ENCODE data around the gene UBFD1.

DNA sequence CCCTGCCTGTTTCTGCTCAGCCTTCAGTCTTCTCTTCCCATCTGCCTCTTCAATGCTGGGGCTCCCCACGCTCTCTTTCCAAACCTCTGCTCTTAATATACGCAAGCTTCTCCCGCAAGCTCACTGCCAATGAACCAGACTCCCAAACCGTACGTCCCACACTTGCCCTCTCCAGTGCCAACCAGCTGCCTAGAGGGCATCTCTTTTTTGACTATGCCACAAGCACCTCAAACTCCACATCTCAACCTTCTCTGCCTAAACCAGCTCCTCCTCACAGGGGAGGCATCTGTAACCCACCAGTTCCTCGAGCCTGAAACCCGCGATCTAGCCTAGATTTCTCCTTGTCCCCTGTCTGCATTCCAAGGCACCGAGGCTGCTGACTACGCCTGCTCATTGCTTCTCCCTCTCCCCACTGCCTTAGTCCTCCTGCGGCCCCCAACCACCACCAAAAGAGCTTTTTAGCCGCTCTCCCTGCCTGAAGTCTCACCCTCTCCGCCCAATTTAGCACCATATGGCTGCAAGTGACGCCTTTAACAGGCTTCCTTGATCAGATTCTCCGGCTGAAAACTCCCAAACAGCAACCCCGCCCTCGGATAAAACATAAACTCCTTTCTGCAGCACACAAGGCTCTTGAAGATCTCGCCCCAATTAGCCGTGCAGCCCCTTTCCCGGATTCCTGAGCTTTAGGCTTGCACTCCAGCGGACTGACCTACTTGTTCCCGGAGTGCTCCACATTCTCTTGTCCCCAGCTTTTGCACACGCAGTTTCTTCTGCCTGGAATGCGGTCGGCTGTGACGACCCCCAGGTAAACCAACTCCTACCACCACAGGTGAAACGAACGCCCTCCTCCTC lies 48.7 kb upstream of the UBFD1 start:
- TF ChIP-seq POLR2A (IDR thresholded peaks at IDR 0.05), result peak in 2 of 3 donors; percentile 44 to 58
- TF ChIP-seq, protein P1, sequence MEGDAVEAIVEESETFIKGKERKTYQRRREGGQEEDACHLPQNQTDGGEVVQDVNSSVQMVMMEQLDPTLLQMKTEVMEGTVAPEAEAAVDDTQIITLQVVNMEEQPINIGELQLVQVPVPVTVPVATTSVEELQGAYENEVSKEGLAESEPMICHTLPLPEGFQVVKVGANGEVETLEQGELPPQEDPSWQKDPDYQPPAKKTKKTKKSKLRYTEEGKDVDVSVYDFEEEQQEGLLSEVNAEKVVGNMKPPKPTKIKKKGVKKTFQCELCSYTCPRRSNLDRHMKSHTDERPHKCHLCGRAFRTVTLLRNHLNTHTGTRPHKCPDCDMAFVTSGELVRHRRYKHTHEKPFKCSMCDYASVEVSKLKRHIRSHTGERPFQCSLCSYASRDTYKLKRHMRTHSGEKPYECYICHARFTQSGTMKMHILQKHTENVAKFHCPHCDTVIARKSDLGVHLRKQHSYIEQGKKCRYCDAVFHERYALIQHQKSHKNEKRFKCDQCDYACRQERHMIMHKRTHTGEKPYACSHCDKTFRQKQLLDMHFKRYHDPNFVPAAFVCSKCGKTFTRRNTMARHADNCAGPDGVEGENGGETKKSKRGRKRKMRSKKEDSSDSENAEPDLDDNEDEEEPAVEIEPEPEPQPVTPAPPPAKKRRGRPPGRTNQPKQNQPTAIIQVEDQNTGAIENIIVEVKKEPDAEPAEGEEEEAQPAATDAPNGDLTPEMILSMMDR (IDR thresholded peaks at IDR 0.05), result no peak

Measured in body of pancreas (tissue), 4 donors.